ENCODE results near the gene SESTD1. TPM values are rescaled to one million over a fixed set of nuclear protein-coding genes. Genes with fewer than 3 reads are reported as not detected.
"Not testable (repeated sequence)": the region's sequence is repeated elsewhere in the genome, so short reads cannot be mapped to it uniquely, and the experiment has no call there.

SESTD1 gene
- total RNA-seq, 1 experiment from 2014 or later, result 0.07 TPM

DNA sequence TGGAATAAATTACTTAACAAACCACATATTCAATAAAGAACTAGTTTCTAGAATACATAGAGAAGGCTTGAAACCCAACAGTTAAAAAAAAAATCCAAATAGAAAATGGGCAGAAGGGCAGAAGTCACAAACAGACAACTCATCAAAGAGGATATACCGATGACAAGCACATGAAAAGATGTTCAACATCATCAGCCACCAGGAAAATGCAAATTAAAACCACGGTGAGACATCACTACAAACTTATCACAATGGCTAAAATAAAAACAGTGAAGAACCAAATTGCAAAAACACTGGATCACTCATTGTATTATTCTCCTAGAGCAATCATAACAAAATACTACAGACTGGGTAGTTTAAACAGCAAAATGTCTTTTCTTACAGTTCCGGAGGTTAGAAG lies 14.5 kb downstream of the SESTD1 start:
- H3K9ac ChIP-seq (ENCODE audit: low read length), result no peak overlapping the region
- no peaks in the 10 kb centered on the region for H4K20me1 ChIP-seq (ENCODE audit: insufficient read depth, low read depth, low read length)
- H3K9me2 ChIP-seq (replicated peaks; ENCODE audit: insufficient read depth, low read length), result no peaks in the 10 kb centered on the region
- no peaks in the 10 kb centered on the region for H3K9me3 ChIP-seq (ENCODE audit: low read length)
- H3K79me2 ChIP-seq (ENCODE audit: low read length), result no peaks in the 10 kb centered on the region
- H2AFZ ChIP-seq (ENCODE audit: low read length), result no peak overlapping the region
- no peak overlapping the region for H3K27ac ChIP-seq (ENCODE audit: low read length)
- H3K4me2 ChIP-seq (ENCODE audit: low read depth, low read length, poor library complexity, severe bottlenecking), result no peak overlapping the region
- H3K4me3 ChIP-seq (ENCODE audit: low read length), result no peak overlapping the region
- H3K4me1 ChIP-seq (ENCODE audit: low read length), result no peaks in the 10 kb centered on the region
- H3K27me3 ChIP-seq (ENCODE audit: low read length), result no peaks in the 10 kb centered on the region
- DNase-seq, result no peak
- H3K36me3 ChIP-seq (ENCODE audit: insufficient read depth, low read length), result no peaks in the 10 kb centered on the region

DNA sequence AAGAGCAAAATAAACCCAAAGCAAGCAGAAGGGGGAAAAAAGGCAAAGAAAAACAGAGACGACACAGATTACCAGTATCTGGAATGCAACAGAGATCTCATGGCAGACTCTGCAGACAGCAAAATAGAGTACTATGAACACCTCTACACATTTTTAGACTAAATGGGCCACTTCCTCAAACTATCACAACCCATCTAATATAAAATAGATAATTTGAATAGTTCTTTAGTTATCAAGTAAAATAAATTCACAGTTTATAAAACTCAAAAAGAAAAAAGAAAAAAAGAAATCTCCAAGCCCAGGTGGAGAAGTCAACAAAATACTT lies 16.6 kb downstream of the SESTD1 start:
- no peaks in the 10 kb centered on the region for H4K20me1 ChIP-seq (ENCODE audit: insufficient read depth, low read depth, low read length)
- no peak overlapping the region for H3K4me3 ChIP-seq (ENCODE audit: low read length)
- no peak overlapping the region for H2AFZ ChIP-seq (ENCODE audit: low read length)
- no peak overlapping the region for H3K4me2 ChIP-seq (ENCODE audit: low read depth, low read length, poor library complexity, severe bottlenecking)
- no peaks in the 10 kb centered on the region for H3K9me2 ChIP-seq (replicated peaks; ENCODE audit: insufficient read depth, low read length)
- no peak overlapping the region for H3K27ac ChIP-seq (ENCODE audit: low read length)
- no peaks in the 10 kb centered on the region for H3K36me3 ChIP-seq (ENCODE audit: insufficient read depth, low read length)
- H3K4me1 ChIP-seq (ENCODE audit: low read length), result no peaks in the 10 kb centered on the region
- no peak overlapping the region for H3K9ac ChIP-seq (ENCODE audit: low read length)
- H3K27me3 ChIP-seq (ENCODE audit: low read length), result no peaks in the 10 kb centered on the region
- no peaks in the 10 kb centered on the region for H3K9me3 ChIP-seq (ENCODE audit: low read length)
- no peak for DNase-seq
- no peaks in the 10 kb centered on the region for H3K79me2 ChIP-seq (ENCODE audit: low read length)

DNA sequence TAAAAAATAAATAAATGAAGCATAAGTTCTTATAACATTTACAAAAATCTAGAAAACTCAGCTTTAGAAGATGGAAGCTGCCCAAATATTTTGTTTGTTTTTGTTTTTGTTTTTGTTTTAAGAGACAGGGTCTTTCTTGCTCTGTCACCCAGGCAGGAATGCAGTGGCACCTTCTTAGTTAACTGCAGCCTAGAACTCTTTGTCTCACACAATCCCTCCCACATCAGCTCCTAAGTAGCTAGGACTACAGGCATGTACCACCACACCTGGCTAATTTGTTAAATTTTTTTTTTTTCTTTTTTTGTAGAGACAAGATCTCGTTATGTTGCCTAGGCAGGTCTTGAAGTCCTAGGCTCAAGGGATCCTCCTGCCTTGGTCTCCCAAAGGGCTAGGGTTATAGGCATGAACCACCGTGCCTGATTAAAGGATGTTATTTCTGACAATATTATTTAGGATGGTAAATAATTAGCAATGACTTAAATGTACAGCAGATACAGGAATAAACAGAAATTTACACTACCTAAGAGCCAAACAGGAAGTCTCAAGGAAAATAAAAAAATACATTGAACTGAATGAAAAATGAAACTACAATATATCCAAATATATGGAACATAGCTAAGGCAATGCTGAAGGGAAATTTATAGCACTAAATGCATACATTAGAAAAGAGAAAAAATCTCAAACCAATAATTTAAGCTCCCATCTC lies 17.2 kb downstream of the SESTD1 start:
- Histone ChIP-seq H3K36me3 (ENCODE audit: insufficient read depth, low read length) (no peaks in the 10 kb centered on the region), H3K4me2 (ENCODE audit: low read depth, low read length, poor library complexity, severe bottlenecking) (no peak overlapping the region), H3K4me3 (ENCODE audit: low read length) (no peak overlapping the region), H3K27ac (ENCODE audit: low read length) (no peak overlapping the region), H3K4me1 (ENCODE audit: low read length) (no peaks in the 10 kb centered on the region), H2AFZ (ENCODE audit: low read length) (no peak overlapping the region), H4K20me1 (ENCODE audit: insufficient read depth, low read depth, low read length) (no peaks in the 10 kb centered on the region), H3K9me2 (replicated peaks; ENCODE audit: insufficient read depth, low read length) (no peaks in the 10 kb centered on the region), H3K9ac (ENCODE audit: low read length) (no peak overlapping the region), H3K79me2 (ENCODE audit: low read length) (no peaks in the 10 kb centered on the region), H3K27me3 (ENCODE audit: low read length) (no peaks in the 10 kb centered on the region), H3K9me3 (ENCODE audit: low read length) (no peaks in the 10 kb centered on the region)
- DNase-seq, result no peak

DNA sequence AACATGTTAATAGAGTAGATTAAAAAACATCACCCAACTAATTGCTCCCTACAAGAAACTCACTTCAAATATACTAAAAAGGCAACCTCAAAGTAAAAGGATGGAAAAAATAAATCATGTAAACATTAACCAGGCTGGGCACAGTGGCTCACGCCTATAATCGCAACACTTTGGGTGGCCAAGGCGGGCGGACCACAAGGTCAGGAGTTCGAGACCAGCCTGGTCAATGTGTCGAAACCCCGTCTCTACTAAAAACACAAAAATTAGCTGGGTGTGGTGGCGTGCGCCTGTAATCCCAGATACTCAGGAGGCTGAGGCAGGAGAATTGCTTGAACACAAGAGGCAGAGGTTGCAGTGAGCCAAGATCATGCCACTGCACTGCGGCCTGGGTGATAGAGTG lies 18.8 kb downstream of the SESTD1 start:
- H3K4me1 ChIP-seq (ENCODE audit: low read length); H3K4me2 ChIP-seq (ENCODE audit: low read depth, low read length, poor library complexity, severe bottlenecking); H3K36me3 ChIP-seq (ENCODE audit: insufficient read depth, low read length); H3K79me2 ChIP-seq (ENCODE audit: low read length); H3K9me3 ChIP-seq (ENCODE audit: low read length); DNase-seq; H3K27ac ChIP-seq (ENCODE audit: low read length); H3K9ac ChIP-seq (ENCODE audit: low read length); H2AFZ ChIP-seq (ENCODE audit: low read length); H4K20me1 ChIP-seq (ENCODE audit: insufficient read depth, low read depth, low read length); H3K4me3 ChIP-seq (ENCODE audit: low read length); H3K9me2 ChIP-seq (replicated peaks; ENCODE audit: insufficient read depth, low read length); H3K27me3 ChIP-seq (ENCODE audit: low read length): not testable (repeated sequence)

DNA sequence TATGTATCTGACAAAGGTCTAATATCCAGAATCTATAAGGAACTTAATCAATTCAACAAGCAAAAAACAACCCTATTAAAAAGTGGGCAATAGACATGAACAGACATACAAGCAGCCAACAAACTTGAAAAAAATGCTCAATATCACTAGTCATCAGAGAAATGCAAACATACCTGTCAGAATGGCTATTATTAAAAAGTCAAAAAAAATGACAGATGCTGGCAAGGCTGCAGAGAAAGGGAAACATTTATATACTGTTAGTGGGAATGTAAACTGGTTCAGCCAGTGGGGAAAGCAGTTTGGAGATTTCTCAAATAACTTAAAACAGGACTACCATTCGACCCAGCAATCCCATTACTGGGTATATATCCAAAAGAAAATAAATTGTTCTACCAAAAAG lies 21.6 kb downstream of the SESTD1 start:
- no peak overlapping the region for H3K4me2 ChIP-seq (ENCODE audit: low read depth, low read length, poor library complexity, severe bottlenecking)
- H3K27me3 ChIP-seq (ENCODE audit: low read length), result no peaks in the 10 kb centered on the region
- no peaks in the 10 kb centered on the region for H4K20me1 ChIP-seq (ENCODE audit: insufficient read depth, low read depth, low read length)
- no peaks in the 10 kb centered on the region for H3K9me3 ChIP-seq (ENCODE audit: low read length)
- H3K9me2 ChIP-seq (replicated peaks; ENCODE audit: insufficient read depth, low read length), result no peaks in the 10 kb centered on the region
- H3K4me3 ChIP-seq (ENCODE audit: low read length), result no peak overlapping the region
- H3K27ac ChIP-seq (ENCODE audit: low read length), result no peak overlapping the region
- no peak overlapping the region for H3K9ac ChIP-seq (ENCODE audit: low read length)
- no peaks in the 10 kb centered on the region for H3K79me2 ChIP-seq (ENCODE audit: low read length)
- DNase-seq, result no peak
- no peak overlapping the region for H2AFZ ChIP-seq (ENCODE audit: low read length)
- no peaks in the 10 kb centered on the region for H3K4me1 ChIP-seq (ENCODE audit: low read length)
- no peaks in the 10 kb centered on the region for H3K36me3 ChIP-seq (ENCODE audit: insufficient read depth, low read length)

DNA sequence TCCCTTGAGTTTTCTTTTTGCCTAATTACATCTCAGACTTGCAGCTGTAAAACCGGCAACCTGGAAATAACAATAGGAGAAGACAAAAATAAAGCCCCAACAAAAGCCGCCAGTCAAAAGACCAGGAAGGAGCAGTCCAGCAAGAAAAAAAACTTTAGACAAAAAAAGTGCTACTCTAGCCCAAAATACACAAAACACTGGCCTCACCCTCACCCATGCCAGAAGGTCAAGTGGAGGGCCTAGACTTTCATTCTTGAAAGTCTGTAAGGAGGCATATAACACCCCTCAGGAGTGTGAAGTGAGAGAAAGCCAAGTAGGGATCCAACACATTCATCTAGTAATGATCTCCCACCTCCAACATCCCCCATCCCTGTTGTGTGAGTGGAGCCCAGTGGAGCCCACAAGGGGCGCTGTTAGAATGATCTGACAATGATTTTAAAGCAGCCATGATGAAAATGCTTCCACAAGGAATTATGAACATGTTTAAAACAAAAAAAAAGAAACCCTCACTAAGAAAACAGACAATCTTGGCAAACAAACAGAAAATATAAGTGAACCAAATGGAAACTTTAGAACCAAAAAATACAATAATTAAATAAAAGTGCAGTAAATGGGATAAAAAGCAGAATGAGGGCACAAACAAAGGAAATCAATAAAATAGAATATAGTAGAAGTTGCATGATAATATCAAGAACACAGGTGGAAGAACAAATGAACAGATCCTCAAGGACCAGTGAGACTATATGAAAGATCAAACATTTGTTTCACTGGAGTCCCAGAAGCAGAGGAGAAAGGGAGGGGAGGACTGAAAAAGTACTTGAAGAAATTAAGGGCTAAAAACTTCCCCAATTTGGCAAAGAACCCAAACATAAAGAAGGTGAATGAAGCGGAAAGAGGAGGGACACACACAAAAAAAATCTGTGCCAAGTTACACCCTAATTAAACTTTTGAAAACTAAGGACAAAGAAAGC lies 23.9 kb downstream of the SESTD1 start:
- Histone ChIP-seq H3K27ac (ENCODE audit: low read length) (no peak overlapping the region), H3K9ac (ENCODE audit: low read length) (no peak overlapping the region), H3K79me2 (ENCODE audit: low read length) (no peaks in the 10 kb centered on the region), H3K4me1 (ENCODE audit: low read length) (no peaks in the 10 kb centered on the region), H2AFZ (ENCODE audit: low read length) (no peak overlapping the region), H4K20me1 (ENCODE audit: insufficient read depth, low read depth, low read length) (no peaks in the 10 kb centered on the region), H3K4me3 (ENCODE audit: low read length) (no peak overlapping the region), H3K4me2 (ENCODE audit: low read depth, low read length, poor library complexity, severe bottlenecking) (no peak overlapping the region), H3K27me3 (ENCODE audit: low read length) (no peaks in the 10 kb centered on the region), H3K9me2 (replicated peaks; ENCODE audit: insufficient read depth, low read length) (no peaks in the 10 kb centered on the region), H3K9me3 (ENCODE audit: low read length) (no peaks in the 10 kb centered on the region), H3K36me3 (ENCODE audit: insufficient read depth, low read length) (no peaks in the 10 kb centered on the region)
- DNase-seq, result no peak

DNA sequence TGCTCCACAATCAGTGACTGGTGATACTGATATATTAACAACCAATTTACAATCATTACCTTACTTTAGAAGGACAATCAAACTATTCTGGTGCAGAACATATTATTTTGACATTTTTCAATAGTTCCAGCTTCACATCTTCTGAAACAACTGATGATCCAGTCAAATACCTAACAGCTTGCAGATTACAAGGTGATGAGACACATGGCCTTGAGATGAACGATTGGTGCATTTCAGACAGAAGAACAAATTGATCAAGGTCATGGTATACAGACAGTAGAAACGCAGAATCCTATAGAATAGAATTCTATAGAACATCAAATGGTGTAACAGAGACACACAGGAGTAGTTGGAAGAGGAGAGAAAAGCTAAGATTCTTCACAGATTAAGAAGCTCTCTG lies 24.8 kb downstream of the SESTD1 start:
- Histone ChIP-seq H3K9ac (ENCODE audit: low read length) (no peak overlapping the region), H3K9me2 (replicated peaks; ENCODE audit: insufficient read depth, low read length) (no peaks in the 10 kb centered on the region), H3K27ac (ENCODE audit: low read length) (no peak overlapping the region), H3K9me3 (ENCODE audit: low read length) (no peaks in the 10 kb centered on the region), H3K4me1 (ENCODE audit: low read length) (no peaks in the 10 kb centered on the region), H3K79me2 (ENCODE audit: low read length) (no peaks in the 10 kb centered on the region), H3K4me2 (ENCODE audit: low read depth, low read length, poor library complexity, severe bottlenecking) (no peak overlapping the region), H3K36me3 (ENCODE audit: insufficient read depth, low read length) (no peaks in the 10 kb centered on the region), H3K4me3 (ENCODE audit: low read length) (no peak overlapping the region), H2AFZ (ENCODE audit: low read length) (no peak overlapping the region), H3K27me3 (ENCODE audit: low read length) (no peaks in the 10 kb centered on the region), H4K20me1 (ENCODE audit: insufficient read depth, low read depth, low read length) (no peaks in the 10 kb centered on the region)
- no peak for DNase-seq

DNA sequence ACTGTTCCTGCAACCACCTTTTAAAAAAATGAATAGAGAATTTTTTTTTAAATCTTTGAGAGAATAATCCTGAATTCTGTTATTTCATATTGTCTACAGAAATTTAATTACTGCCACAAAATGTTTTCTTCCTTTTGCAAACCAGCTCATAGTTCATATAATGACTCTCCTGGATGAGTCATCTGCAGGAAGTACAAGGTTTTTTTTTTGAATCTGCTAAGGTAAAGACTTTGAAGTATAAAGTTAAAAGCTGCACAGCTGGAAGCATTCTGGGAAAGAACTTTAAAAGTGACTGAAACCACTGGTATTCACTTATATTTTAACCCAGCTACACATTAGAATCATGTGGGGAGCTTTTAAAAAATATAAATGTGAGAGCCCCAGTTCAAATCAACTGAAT lies 25.4 kb downstream of the SESTD1 start:
- H3K9me2 ChIP-seq (replicated peaks; ENCODE audit: insufficient read depth, low read length), result no peaks in the 10 kb centered on the region
- H4K20me1 ChIP-seq (ENCODE audit: insufficient read depth, low read depth, low read length), result no peaks in the 10 kb centered on the region
- H3K36me3 ChIP-seq (ENCODE audit: insufficient read depth, low read length), result no peaks in the 10 kb centered on the region
- no peaks in the 10 kb centered on the region for H3K9me3 ChIP-seq (ENCODE audit: low read length)
- H2AFZ ChIP-seq (ENCODE audit: low read length), result no peak overlapping the region
- H3K79me2 ChIP-seq (ENCODE audit: low read length), result no peaks in the 10 kb centered on the region
- H3K9ac ChIP-seq (ENCODE audit: low read length), result no peak overlapping the region
- H3K27ac ChIP-seq (ENCODE audit: low read length), result no peak overlapping the region
- H3K4me2 ChIP-seq (ENCODE audit: low read depth, low read length, poor library complexity, severe bottlenecking), result no peak overlapping the region
- no peaks in the 10 kb centered on the region for H3K4me1 ChIP-seq (ENCODE audit: low read length)
- DNase-seq, result no peak
- no peaks in the 10 kb centered on the region for H3K27me3 ChIP-seq (ENCODE audit: low read length)
- no peak overlapping the region for H3K4me3 ChIP-seq (ENCODE audit: low read length)

Measured in Karpas-422 (cell line).